GM04504 (cell line): Measurements from ENCODE around the gene RGS3.
"Not testable (repeated sequence)": the region's sequence is repeated elsewhere in the genome, so short reads cannot be mapped to it uniquely, and the experiment has no call there.

Experiments used
- DNase-seq: peaks from one replicate; pipeline ENCODE4 v3.0.0-alpha.2; 2012; ENCODE audit warnings: low read depth

The RGS3 gene

GRCh38 chr9:113636693-113637092, 173.2 kb downstream of the RGS3 start:
- DNase-seq = no peak

- no peak for DNase-seq
These were observed 175.0 kb downstream of the RGS3 start for GRCh38 chr9:113638490-113638889.

- DNase-seq = no peak
These were observed 175.4 kb downstream of the RGS3 start for GRCh38 chr9:113638897-113639296.

- not testable (repeated sequence) for DNase-seq
These were observed 176.0 kb downstream of the RGS3 start for GRCh38 chr9:113639411-113639970.

- no peak for DNase-seq
These were observed 176.9 kb downstream of the RGS3 start for GRCh38 chr9:113640418-113640817.

GRCh38 chr9:113641100-113641885, 177.8 kb downstream of the RGS3 start:
- no peak for DNase-seq

- DNase-seq = no peak
These were observed 180.8 kb downstream of the RGS3 start for GRCh38 chr9:113644321-113644720.

GRCh38 chr9:113645227-113645977, 181.9 kb downstream of the RGS3 start:
- no peak for DNase-seq

- DNase-seq = no peak
These were observed 182.4 kb downstream of the RGS3 start for GRCh38 chr9:113645978-113646253.

- no peak for DNase-seq
These were observed 183.0 kb downstream of the RGS3 start for GRCh38 chr9:113646491-113646890.
